ENCODE results near the gene SGPL1. TPM values are rescaled to one million over a fixed set of nuclear protein-coding genes. Genes with fewer than 3 reads are reported as not detected.

SGPL1 gene
- total RNA-seq, 2 experiments from 2014 or later = 13.7 to 16.6 TPM

DNA sequence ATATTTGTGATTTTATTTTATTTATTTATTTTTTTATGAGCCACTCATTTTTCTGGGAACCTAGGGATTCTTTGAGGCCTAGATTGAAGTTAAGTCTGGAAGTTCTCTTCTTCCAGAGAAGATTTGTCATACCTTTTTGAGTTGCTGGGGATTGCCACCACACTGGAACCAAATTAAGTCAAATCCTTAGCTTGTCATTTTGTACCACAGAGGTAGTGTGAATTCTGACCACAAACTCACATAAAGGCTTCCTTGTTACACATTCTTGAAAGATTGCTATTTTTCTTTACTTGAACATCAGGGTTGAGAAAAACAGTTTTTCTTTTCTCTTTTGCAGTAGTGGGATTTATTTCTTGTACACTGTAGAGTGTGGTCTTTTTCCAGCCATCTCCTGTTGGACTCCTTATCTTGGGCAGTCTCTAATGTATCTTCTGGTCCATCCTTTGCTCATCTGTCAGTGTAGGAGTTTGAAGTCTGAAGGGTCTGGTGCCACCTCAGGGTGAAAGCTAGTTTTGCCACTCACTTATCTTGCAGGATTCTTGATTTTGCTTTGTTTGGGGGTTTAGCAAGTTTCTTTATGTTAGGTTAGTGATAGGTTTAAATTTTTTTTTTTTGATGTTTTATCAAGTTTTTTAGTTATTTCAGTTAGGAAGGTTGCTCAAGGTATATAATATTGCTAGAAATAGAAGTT lies 47.9 kb downstream of the SGPL1 start:
- DNase-seq (no peak), ATAC-seq (no peak)
- Mint-ChIP-seq H3K4me1 (ENCODE audit: low read depth) (peaks cover 11% of the 10 kb centered on the region), H3K27ac (peak overlapping the region; percentile 4), H3K4me3 (no peak overlapping the region), H3K27me3 (no peaks in the 10 kb centered on the region), H3K36me3 (ENCODE audit: low read depth) (peaks cover 21% of the 10 kb centered on the region), H3K9me3 (no peaks in the 10 kb centered on the region)
- intact Hi-C loops (cut with micrococcal nuclease) = no loop called here
- ChIA-PET POLR2A (interaction anchor here (1.1 to 1.2 kb wide), 2 partner anchors 10 to 13 kb away, joined by 3 read pairs; no protein-coding TSS in a partner anchor), CTCF (interaction anchor here (1.0 kb wide), 1 partner anchor 10 kb away, joined by 5 read pairs; no protein-coding TSS in a partner anchor)
- no peak for TF ChIP-seq CTCF (IDR thresholded peaks at IDR 0.05)

GRCh38 chr10:70864935-70865334 lies 49.2 kb downstream of the SGPL1 start:
- Mint-ChIP-seq H3K27me3 (no peaks in the 10 kb centered on the region), H3K9me3 (no peaks in the 10 kb centered on the region), H3K4me3 (no peak overlapping the region), H3K36me3 (ENCODE audit: low read depth) (peaks cover 17% of the 10 kb centered on the region), H3K4me1 (ENCODE audit: low read depth) (peaks cover 11% of the 10 kb centered on the region), H3K27ac (no peak overlapping the region)
- DNase-seq = no peak
- no peak for TF ChIP-seq CTCF (IDR thresholded peaks at IDR 0.05)
- POLR2A ChIA-PET = interaction anchor here (1.1 to 1.2 kb wide), 3 partner anchors 12 to 14 kb away, joined by 3 to 4 read pairs (median 3); no protein-coding TSS in a partner anchor
- intact Hi-C loops (cut with micrococcal nuclease) = no loop called here
- ATAC-seq = no peak
- CTCF ChIA-PET = interaction anchor here (1.7 kb wide), 1 partner anchor 14 kb away, joined by 4 read pairs; no protein-coding TSS in a partner anchor

DNA sequence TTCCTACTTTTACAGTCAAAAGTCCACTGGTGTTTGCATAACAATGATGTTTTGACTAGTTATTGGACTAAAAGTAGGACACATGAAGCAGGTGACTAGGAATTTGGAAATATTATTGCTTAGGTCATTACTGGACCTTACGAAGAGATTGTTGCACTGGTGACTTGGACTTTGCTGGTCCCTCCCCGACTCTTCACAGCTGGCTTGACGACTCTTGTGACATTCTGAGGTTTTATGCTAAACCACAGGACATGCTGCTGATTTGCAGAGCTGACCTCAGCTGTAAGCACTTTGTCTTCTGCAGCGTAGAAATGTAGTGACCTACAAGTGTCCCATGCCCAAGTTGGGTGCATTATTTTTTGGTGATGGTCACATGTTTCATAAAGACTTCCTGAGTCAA lies 50.7 kb downstream of the SGPL1 start:
- ATAC-seq = no peak
- DNase-seq = no peak
- peaks cover 11% of the 10 kb centered on the region for H3K4me1 Mint-ChIP-seq (ENCODE audit: low read depth)

DNA sequence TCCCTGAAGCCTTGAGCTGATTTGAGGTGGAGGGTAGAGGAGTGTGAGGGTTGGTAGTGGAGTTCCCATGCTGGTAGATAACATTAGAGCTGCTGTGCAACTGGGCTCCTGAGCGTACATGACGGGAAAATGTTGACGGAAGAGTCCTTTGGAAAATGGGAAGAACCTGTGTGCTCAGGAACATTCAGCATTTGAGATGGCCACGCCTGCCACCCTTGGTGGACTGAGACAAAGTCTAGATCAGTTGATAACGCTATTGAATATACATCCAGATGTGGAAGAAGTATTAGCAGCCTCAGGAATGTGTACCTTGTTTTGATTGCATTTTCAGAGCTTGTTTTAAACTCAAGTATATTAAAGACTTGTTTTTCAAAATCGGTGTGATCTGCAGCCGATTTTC lies 56.5 kb downstream of the SGPL1 start:
- no peak for TF ChIP-seq CTCF (IDR thresholded peaks at IDR 0.05)
- Mint-ChIP-seq H3K36me3 (ENCODE audit: low read depth) (peaks cover 9% of the 10 kb centered on the region), H3K27ac (no peak overlapping the region), H3K27me3 (no peaks in the 10 kb centered on the region), H3K4me3 (no peak overlapping the region), H3K4me1 (ENCODE audit: low read depth) (no peaks in the 10 kb centered on the region), H3K9me3 (no peaks in the 10 kb centered on the region)
- CTCF ChIA-PET = interaction anchor here (1.2 to 1.8 kb wide), 3 partner anchors 8 to 53 kb away, joined by 3 to 4 read pairs (median 4); no protein-coding TSS in a partner anchor
- POLR2A ChIA-PET = interaction anchor here (0.8 kb wide), 1 partner anchor 46 kb away, joined by 3 read pairs; no protein-coding TSS in a partner anchor
- DNase-seq = no peak
- intact Hi-C loops (cut with micrococcal nuclease) = no loop called here
- ATAC-seq = no peak

More for the DNA sequence above, 50.7 kb downstream of the SGPL1 start:
- TF ChIP-seq CTCF (IDR thresholded peaks at IDR 0.05) = no peak
- ChIA-PET POLR2A (no interaction called here), CTCF (no interaction called here)
- Mint-ChIP-seq H3K27me3 (no peaks in the 10 kb centered on the region), H3K4me3 (no peak overlapping the region), H3K36me3 (ENCODE audit: low read depth) (peaks cover 11% of the 10 kb centered on the region), H3K9me3 (no peaks in the 10 kb centered on the region), H3K27ac (no peak overlapping the region)
- intact Hi-C loops (cut with micrococcal nuclease) = no loop called here

GRCh38 chr10:70874061-70874460 lies 58.3 kb downstream of the SGPL1 start:
- Mint-ChIP-seq H3K4me1 (ENCODE audit: low read depth) (no peaks in the 10 kb centered on the region), H3K36me3 (ENCODE audit: low read depth) (peaks cover 11% of the 10 kb centered on the region), H3K27me3 (no peaks in the 10 kb centered on the region), H3K4me3 (no peak overlapping the region), H3K27ac (no peak overlapping the region), H3K9me3 (no peaks in the 10 kb centered on the region)
- CTCF ChIA-PET = interaction anchor here (1.7 kb wide), 1 partner anchor 10 kb away, joined by 5 read pairs; no protein-coding TSS in a partner anchor
- no peak for TF ChIP-seq CTCF (IDR thresholded peaks at IDR 0.05)
- POLR2A ChIA-PET = no interaction called here
- DNase-seq (no peak), ATAC-seq (no peak)
- intact Hi-C loops (cut with micrococcal nuclease) = no loop called here
